Cortex of kidney (tissue), 1 donor: Measurements from ENCODE around the gene RPL7A.
"Not testable (repeated sequence)": the region's sequence is repeated elsewhere in the genome, so short reads cannot be mapped to it uniquely, and the experiment has no call there.

Experiments used
- DNase-seq: peaks from one replicate; lab custom pipeline; 2025; lab: John Stamatoyannopoulos, UW

The RPL7A gene

DNA sequence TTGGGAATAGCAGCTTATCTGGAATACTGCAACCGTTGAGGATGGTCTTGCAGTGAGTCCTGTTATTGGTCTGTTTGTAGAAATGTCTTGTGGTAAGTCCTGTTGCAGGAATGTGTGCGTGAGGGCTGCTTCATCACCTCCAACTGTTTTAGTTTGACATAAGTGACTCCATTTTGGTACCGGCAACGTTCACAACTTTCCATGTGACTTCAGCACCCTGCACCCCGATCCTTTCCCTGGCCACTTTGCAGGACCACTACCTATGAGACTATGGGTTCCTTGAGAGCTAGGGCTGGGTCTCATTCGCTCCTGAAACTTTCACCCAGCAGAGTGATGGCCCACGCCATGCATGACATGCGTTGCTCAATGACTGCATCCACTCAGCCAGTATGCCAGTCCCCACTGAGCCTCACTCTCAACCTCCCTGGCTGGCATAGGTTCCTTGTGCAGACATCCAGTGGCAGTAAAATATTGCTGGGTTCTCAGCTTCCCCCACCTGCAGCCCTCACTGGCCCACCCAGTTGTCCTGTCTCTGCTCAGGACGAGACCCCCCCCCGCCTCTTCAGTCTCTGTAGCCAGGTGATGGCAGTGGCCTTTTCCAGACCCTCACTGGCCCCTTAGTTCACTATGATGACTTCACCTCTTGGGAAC lies 20.1 kb upstream of the RPL7A start:
- DNase-seq, result no peak

DNA sequence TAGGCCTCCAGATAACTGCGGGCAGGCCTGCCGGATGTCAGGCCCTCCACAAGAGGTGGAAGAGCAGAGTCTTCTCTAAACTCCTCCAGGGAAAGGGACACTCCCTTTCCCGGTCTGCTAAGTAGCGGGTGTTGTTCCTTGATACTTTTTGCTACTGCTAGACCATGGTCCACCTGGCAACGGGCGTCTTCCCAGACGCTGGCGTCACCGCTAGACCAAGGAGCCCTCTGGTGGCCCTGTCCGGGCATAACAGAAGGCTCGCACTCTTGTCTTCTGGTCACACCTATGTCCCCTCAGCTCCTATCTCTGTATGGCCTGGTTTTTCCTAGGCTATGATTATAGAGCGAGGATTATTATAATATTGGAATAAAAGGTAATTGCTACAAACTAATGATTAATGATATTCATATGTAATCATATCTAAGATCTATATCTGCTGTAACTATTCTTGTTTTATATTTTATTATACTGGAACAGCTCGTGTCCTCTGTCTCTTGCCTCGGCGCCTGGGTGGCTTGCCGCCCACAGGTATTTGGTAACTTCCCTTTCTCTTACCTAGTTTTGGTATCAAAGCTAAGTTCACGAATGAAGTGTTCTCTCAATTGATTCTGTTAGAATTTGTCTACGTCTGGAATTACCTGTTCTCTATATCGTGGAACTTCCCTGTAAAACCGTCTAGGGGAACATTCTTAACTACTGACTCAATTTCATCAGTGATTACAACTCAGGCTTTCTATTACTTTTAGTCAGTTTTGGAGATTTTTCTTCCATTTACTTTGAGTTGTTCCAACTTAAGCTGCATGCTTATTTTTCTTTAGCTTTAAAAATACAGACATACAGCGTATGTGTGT lies 18.5 kb upstream of the RPL7A start:
- DNase-seq, result not testable (repeated sequence)

DNA sequence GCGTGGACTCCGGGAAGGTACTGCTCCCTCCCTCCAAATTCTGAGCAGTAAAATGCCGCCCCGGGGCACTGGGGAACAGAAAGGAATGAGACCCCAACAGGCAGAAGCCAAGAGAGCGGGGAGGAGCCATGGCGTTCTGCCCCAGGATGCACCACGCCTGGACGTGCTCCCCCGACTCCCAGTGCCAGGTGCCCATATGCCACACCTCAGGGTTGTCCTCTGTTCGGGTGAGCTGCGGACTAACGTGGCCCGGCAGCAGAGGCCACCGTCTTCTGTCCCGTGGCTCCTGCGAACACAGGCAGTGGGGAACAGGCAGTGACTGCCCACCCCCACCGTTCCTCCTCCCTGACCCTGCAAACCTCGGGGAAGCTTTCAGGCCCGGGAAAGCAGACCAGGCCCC lies 16.8 kb upstream of the RPL7A start:
- no peak for DNase-seq

DNA sequence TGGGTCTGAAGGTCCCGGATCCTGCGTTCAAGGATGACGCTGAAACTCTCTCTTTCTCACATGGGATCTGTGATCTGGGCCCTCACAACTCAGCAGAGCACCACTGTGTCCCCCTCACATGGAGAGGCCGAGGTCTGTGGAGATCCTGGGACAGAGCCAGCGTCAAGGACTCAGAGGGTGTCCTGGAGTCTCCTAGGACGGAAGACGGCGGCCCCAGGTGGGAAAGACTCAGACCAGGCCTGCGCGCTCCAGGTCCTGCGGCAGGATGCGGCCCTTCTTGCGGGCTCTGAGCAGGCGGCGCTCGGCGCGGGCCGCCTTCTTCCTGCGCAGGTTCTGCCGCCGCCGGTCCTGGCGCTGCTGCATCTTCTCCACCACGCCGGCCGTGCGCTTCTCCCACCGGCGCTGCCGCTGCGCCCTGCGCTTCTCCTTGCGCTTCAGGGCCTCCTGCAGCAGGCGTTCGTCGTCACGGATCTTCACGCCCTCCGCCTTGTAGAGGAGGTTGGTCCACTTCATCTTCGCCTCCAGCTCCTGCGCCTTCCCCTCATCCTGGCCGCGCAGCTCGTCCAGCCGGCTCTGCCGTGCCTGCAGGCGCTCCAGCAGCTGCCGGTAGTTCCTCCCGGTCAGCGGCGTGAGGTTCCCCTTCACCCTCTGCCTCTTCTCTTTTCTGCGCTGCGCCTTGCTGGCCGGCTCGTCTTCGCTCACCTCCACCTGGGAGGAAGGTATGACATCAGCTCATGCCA lies 16.2 kb upstream of the RPL7A start:
- no peak for DNase-seq

DNA sequence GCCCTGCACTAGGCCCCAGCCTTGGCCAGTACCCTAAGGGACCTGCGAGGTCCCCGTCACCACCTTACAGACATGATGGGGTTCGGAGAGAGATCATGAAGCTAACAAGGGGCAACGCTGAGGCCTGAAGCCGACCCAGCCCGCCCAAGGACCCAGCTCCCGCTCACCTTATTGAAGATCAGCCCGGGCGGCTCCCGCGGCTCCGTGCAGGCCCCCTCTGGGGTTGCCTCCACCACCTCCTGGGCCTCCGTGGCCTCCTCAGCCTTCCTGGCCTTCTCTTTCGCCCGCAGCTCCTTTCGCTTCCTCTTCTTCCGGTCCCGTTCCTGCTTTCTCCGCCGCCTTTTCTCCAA lies 15.7 kb upstream of the RPL7A start:
- DNase-seq, result no peak

DNA sequence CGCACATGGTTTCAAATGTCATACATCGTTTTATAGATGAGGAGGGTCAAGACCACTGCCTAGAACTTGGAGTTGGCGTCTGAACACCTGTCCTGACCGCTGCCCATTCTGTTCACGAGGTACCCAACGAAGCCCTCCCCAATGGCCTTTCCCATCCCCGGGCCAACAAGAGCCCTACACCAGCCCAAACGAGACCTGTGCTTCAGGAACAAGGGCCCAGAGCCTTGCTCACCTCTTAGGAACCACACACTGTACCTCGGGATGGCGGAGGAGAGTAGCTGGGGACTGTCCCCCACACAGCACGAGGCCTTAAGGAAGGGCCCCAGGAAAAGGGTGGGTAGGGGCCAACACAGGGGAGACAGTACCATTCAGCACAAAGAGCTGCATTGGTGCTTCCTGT lies 15.0 kb upstream of the RPL7A start:
- DNase-seq, result no peak

DNA sequence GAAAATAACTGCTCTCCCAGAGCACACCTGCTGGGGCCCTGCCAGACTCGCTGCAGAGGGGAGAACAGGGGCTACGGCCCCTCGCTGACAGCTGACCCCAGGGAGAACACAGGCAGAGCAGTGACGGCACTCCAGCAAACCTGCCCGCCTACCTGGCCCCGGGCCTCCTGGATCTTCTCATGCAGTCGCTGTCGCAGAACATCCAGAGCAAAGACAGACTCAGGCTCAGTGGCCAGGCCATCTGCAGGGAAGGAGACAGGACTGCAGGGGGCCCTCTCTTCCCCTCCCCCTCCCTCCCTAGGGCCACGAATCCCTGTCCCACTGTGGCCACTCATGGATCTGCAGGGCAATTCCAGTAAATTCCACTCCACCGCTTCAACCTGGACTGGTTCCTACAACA lies 14.5 kb upstream of the RPL7A start:
- no peak for DNase-seq

DNA sequence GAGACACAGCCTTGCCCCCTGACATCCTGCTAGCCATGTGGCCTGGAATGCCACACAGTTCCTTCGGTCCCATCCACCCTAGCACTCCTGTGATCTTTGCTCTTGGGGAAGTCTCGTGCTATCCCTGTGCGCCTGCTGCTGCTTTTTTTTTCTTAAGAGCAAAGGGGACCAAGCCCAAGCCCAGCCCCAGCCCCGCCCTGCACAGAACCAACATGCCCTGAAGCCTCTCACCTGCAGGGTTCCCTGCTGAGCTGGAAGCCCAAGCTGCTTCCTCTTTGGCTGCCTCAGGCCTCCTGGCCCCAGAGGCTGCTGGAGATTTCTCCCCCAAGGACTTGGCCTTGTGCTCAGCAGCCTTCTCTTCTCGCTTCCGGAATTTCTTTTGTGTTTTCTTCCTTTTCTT lies 13.9 kb upstream of the RPL7A start:
- DNase-seq, result no peak

DNA sequence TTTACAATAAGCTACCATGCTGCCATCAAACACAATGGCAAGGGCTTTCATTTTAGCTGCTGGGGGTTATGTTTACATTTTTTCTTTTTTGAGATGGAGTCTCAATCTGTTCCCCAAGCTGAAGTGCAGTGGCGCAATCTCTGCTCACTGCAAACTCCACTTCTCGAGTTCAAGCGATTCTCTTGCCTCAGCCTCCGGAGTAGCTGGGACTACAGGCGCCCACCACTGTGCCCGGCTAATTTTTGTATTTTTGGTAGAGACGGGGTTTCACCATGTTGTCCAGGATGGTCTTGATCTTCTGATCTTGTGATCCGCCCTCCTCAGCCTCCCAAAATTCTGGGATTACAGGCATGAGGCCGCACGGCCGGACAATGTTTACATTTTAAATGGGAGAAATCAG lies 13.1 kb upstream of the RPL7A start:
- DNase-seq, result not testable (repeated sequence)

DNA sequence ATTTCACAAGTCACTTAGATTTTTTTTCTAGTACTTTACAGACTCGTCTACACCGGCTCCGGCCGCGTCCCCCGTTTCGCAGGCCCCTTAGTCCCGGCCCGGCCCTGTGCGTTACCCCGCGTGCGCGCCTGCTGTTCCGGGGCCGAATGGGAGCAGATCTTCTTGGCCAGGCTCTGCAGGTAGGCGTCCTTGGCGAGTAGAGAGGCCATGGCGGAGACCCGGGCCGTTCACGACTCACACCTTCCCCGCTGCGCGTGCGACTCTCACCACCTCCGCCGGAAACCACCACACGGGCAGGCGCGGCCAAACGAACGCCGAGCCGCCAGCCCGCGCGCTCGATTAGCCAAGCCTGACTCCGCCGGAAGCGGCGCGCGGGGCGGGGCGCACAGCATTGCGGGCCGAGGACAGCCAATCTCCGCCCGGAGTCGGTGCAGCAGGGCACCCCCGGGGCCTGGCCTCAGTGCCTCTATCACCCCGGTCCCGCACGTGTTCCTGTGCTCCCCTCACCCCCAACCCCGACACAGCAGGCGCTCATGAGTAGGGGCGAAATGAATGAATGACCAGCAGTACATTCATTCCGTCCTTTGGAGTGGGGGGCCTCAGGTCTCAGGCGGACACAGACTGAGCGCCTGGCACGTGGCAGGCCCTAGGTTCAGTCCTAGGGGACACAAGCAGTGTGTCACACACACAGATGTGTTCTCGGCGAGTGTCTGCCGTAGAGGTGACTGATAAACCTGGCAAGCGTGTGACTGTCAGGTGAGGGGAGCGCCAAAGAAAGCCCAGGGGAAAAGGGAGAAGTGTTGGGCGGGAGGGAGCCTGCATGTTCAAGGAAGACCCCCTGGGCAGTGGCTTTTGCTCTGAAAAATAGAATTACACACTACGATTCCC lies 11.8 kb upstream of the RPL7A start, which contains the start of gene SURF6:
Gene SURF6 (minus strand): TSS at position 265 of the 888 bp plus-strand sequence. CDS start 56 bp downstream, at position 209.
- DNase-seq, result peak; percentile 78

DNA sequence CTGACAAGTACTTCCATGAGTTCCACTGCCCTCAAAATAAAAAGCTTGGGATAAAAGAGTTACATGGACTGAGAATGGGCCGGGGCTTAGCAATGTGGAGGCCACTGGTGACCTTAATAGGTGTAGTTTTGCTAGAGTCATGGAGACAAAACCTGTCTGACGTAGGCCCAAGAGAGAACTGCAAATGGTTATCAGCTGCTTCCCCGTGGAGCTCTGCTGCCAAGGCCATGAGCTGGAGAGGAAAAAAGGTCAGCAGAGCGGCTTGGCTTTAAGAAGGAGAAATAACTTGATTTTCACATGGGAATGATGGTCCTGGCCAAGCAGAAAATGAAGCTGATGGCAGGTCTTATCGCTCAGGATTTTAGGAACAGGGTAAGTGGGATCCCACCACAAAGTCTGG lies 8.4 kb upstream of the RPL7A start:
- no peak for DNase-seq

DNA sequence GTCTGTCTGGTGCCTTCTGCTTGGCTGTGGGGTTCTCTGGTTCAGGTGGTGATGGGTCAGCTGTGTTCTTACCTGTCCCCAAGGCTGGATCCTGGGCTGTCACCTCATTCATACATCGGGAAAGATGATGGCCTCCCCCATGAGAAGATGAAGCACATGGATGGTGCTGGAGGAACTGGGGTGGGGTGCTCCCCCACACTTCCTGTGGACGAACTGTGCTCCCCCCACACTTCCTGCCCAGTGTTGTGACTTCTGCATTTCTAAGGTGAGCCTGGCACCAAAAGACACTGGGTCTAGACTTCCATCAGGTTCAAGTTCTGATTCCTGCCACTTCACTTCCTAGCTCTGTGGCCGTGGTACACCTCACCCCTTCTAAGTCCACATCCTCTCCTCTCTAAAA lies 7.8 kb upstream of the RPL7A start:
- no peak for DNase-seq

DNA sequence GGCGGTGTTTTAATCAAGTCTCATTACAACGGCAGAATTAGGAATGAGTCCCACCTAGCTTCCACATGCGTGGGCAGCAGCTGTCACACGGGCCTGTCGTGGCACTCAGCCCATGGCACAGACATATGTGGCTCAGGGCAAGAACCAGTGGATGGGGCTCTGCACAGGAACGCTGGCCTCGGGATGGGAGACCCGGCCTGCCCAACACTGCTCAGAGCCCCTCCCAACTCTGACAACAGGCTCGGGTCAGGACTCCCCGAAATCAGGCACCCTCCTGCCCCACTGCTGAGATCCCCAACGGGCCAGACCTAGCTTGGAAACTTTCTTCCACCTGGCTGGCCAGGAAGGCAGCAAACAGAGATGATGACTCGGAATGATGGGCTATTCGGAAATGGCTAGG lies 7.1 kb upstream of the RPL7A start:
- DNase-seq, result no peak

DNA sequence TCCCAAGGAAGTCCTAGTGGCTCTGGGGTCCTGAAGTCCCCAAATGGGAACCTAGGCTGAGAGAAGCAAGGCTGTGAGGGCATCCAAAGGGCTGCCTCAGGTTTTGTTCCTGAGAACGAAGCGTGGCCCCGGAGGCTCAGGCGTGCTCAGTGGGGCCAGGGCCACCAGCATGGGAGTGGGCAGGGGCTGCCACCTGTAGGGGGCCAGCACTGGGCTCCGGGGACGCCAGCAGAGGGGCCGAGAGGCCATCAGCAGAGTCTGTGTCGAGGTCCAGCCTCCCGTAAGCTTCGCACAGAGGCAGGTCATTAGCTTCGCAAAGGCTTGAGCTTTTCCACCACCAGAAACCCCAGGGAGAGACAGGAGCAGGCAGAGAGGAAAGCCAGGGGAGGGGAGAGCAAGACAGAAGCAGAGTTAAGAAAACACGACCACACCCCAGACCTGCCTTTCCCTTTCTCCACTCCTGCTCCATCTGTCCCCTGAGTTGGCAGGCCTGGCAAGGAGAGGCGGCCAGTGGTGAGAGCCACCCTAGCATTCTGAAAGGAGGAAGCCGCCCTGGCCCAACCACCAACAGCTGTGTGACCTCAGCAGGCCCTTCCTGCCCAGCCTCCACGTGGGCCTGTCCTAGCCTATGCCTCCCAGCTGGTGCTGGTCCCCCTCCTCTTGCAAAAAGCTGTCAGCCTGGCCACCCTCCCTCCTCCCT lies 6.5 kb upstream of the RPL7A start:
- DNase-seq, result no peak

DNA sequence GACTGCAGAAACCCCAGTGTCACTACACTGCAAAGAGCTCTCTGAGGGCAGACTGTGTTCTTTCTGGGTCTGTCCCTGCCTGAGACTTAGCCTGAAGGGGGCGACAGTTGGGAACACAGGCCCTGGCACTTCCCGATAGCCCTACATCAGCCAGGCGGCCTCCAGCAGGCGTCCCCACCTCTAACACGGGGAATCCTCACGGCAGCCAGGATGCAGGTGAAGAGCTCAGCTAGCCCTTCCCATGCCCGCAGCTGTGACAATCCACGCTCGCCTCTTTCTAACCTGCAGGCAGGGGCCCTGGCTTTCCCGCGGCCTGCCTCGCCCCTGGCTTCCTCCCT lies 6.0 kb upstream of the RPL7A start:
- no peak for DNase-seq

DNA sequence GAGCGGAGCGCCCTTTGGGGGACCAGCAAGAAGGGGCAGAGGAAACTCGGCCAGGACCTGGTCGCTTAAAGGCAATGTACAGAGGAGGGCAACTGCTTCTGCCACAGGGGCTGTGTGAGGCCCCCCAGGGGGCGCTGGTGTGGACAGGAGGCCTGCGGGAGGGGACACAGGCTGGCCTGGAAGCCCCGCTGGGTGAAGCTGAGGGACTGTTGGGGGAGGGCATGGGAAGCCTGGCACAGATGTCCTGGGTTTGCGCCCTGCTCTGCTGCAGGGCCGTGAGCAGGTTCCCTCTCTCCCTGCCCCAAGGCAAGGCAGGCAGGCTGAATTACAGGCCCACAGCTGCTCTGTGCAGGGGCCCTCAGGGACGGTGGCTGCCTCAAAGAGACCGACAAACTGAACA lies 5.4 kb upstream of the RPL7A start:
- no peak for DNase-seq

DNA sequence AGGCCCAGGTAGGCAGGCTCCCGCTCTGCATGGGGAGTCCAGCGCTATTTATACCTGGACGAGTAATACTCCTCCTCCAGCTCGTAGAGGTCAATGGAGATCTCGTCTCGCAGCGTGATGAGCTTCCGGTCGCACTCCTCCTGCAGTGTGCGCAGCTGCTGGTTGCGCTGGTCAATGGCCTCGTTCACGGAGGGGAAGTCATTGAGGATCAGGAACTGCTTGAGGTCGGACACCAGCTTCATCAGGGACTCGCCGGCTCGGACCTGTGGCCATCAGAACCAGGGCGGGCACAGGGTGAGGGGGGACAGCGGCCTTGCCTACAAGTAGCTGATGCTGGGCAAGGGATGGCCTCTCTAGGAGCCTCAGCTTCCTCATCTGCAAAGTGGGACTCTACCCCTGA lies 3.9 kb upstream of the RPL7A start:
- no peak for DNase-seq

DNA sequence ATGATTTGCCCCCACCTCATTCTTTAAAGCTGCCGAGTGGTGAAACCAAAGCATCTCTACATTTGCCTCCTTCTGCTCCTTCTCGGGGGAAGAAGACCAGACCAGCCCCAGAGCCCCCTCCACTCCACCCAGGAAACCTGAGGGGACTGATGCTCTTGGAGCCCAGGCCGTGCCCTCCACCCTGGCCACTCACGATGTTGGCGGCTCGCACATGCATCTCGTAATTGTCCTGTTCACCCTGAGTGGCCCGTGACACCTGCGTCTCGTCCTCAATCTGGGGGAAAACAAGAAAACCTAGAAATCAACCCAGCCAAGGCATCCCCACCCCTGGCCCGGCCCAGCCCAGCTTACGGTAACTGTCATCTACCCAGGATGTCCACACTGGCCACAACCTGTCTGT lies 3.0 kb upstream of the RPL7A start:
- DNase-seq, result no peak

DNA sequence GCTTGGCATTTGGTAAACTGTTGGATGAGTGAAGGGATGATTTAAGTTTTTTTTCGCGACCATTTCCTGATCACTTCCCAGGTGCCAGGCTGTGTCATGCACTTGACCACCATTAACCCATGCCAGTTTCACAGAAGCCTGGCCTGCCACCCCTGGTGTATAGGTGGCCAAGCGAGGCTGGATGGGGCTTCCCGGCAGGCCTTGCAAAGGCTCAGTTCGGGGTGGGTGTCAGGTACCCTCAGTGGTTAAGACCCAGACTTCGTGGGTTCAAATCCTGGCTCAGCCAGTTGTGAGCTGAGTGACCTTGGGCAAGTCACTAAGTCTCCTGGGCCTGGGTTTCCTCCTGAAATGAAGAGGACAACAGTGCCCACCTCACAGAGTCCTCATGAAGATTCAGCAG lies 2.4 kb upstream of the RPL7A start:
- DNase-seq, result no peak

DNA sequence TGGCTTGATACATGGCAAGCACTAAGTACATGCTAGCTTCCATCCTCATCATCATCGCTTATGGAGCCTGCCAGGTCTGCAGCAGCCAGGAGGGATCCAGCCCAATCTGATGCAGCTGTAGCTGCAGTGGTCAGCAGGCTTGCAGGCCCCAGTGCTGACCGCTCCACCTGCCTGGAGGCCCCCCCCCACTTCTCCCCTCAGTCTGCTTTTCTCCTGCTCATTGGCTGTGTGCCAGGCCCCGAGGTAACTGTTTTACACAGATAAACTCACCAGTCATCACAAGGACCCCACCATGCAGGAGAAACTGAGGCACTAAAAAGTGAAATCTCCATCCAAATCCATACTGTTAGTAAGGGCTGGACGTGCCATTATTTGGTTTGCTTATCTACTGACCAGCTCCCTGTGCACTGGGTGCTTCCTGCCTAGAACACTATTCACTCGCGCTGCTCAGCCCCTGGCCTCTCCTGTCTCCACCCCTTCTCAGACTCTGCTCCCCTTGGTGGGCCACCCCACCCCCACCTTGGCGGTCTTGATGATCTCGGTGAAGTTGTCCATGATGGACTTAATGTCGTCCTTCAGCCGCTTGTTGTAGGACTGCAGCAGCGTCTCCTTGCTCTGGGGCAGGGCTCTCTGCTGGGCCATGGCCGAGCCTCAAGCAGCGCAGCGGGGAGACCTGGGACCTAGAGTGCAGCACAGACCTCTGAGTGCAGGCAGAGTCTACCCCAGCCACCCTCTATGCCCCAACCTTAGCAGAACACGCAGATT lies 1.8 kb upstream of the RPL7A start:
- DNase-seq, result no peak

DNA sequence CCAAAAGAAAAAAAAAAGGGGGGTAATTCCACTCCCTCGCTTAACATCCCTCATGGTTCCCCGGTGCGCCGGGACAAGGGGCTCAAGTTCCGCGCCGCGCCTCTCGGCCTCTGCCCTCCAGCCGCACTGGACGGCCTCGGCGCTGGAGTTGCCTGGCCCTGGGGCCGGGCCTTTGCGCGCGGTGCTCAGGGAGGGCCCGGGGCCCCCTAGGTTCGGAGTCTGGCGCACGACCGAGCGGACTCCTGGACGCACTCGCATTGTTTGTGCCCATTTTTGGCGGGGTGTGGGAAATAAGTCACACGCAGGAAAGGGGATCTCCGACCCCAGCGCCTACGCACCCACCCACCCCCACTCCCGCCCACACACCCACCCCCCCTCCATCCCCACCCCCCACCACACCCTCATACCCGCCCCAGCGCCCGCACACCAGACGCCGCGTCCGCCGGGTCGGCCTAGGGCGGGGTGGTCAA lies 468 bp upstream of the RPL7A start:
- DNase-seq, result no peak
